GM12801 (cell line): ENCODE measurements around the gene MATN4.

Source experiments
- CTCF ChIP-seq: IDR thresholded peaks from one replicate; pipeline ENCODE4 v1.5.1; 2011; ENCODE audit warnings: control low read depth; ENCODE audit not compliant: insufficient read length; ENCODE audit errors: extremely low read depth

MATN4 gene

GRCh38 chr20:45308117-45308778, at the start of gene MATN4:
Gene MATN4, minus strand, starts transcription at chr20:45308299. Its CDS starts 2,717 bp downstream, at chr20:45305582.
- TF ChIP-seq CTCF: no peak

GRCh38 chr20:45355209-45356084, 47.3 kb upstream of the MATN4 start:
- no peak for TF ChIP-seq CTCF

GRCh38 chr20:45354423-45355208, 46.5 kb upstream of the MATN4 start:
- TF ChIP-seq CTCF: no peak

- no peak for TF ChIP-seq CTCF
Measured at GRCh38 chr20:45353746-45354145, 45.6 kb upstream of the MATN4 start.

- TF ChIP-seq CTCF: no peak
Measured at GRCh38 chr20:45352729-45353128, 44.6 kb upstream of the MATN4 start.

- no peak for TF ChIP-seq CTCF
Measured at GRCh38 chr20:45350217-45350616, 42.1 kb upstream of the MATN4 start.
